Measurements from ENCODE around the gene POFUT2. TPM values are rescaled to one million over a fixed set of nuclear protein-coding genes. Genes with fewer than 3 reads are reported as not detected.

POFUT2 gene
- total RNA-seq, 4 donors from 2014 or later, result 8.3 to 19.8 (median 17.0) TPM

DNA sequence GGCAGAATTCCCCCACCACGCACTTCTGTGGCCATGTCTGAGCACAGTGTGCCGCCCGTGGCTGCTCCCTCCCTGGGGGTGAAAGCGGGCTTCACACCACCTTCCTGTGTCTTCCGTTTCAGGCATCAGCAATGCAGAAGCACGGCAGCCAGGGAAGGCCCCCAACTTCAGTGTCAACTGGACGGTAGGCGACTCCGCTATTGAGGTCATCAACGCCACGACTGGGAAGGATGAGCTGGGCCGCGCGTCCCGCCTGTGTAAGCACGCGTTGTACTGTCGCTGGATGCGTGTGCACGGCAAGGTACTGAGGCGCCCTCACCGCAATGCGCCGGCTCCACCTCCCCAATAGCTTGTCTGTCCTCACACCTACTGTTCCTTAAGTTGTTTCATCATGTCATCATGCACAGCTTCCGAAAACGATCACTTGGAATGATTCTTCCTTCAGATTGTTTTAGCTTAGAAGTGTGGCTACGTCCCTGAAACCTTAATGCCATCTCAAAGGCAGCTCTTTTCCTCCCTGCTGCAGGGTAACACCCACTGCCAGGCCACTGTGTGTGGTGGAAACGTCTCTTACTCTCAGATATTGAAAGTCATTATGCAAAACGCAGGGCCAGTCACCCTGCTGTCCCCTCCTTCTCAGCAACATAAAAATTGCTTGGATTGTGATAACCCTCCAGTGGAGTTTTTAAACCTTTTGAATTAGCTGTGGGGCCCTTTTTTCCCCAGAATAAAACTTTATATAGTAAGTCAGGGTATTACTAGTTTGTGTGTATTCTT is 66.8 kb downstream of the POFUT2 start:
- TF ChIP-seq, protein P1, sequence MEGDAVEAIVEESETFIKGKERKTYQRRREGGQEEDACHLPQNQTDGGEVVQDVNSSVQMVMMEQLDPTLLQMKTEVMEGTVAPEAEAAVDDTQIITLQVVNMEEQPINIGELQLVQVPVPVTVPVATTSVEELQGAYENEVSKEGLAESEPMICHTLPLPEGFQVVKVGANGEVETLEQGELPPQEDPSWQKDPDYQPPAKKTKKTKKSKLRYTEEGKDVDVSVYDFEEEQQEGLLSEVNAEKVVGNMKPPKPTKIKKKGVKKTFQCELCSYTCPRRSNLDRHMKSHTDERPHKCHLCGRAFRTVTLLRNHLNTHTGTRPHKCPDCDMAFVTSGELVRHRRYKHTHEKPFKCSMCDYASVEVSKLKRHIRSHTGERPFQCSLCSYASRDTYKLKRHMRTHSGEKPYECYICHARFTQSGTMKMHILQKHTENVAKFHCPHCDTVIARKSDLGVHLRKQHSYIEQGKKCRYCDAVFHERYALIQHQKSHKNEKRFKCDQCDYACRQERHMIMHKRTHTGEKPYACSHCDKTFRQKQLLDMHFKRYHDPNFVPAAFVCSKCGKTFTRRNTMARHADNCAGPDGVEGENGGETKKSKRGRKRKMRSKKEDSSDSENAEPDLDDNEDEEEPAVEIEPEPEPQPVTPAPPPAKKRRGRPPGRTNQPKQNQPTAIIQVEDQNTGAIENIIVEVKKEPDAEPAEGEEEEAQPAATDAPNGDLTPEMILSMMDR (IDR thresholded peaks at IDR 0.05; ENCODE audit: low read depth), result no peak

DNA sequence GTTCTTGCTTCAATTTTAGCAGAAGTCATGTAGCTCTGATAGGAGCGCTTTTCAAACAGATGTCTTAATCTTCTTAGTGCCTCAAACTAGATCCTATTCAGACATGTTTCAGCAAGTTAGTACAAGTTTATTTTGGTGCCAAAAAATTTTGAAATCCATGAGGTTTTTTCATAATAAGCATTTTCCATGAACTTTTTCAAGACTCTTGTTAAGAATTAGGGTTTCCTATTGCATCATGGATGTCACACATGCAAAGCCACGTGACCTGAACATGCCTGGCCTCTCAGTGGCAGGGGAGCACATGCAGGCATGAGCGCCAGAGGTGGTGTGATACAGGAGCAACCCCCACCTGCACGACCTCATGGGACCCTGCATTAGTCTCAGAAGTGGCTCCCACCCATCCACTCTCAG is 67.6 kb downstream of the POFUT2 start:
- TF ChIP-seq, protein P1 (IDR thresholded peaks at IDR 0.05; ENCODE audit: low read depth), result no peak

DNA sequence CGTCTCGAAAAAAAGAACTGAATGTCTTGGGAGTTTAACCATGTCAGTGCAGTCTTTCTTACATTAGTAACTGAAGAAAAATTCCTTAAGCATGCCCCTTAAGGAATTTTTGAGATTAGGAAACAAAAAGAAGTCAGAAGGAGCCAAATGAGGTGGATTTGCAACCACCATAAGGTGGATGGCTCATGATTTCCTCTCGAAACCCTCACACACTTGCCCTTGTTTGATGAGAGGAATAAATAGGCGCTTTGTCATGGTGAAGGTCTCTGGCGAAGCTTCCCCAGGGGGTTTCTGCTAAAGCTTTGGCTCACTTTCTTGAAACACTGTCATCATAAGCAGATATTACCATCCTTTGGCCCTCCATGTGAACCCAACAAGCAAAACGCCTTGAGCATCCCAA is 68.2 kb downstream of the POFUT2 start:
- TF ChIP-seq, protein P1 (IDR thresholded peaks at IDR 0.05; ENCODE audit: low read depth), result no peak

DNA sequence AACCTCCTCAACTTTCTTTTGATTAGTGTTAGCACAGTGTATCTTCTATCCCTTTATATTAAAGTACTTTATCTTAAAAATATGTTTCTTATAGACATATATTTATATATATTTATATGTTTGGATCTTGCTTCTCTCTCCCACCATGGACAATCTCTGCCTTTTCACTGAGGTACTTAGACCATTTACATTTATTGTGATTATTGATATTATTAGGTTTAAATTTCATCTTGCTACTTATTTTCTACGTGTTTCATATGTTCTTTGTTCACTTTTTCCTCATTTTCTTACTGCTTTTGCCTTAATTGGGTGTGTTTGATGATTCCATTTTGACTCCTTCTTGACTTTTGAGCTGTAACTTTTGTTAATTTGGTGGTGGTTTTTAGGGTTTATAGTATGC is 70.7 kb downstream of the POFUT2 start:
- TF ChIP-seq, protein P1 (IDR thresholded peaks at IDR 0.05; ENCODE audit: low read depth), result no peak

DNA sequence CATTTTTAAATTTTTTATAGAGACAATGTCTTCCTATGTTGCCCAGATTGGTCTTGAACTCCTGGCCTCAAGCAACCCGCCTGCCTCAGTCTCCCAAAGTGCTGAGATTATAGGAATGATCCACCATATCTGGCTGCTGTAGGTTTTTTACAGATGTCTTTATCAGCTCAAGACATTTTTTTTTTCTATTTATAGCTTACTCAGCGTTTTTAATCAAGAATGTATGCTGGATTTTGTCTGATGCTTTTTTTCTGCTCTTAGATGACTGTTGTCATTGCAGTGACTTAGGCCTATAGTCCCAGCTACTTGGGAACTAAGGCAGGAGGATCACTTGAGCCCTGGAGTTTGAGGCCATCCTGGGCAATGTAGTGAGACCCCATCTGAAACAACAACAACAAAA is 72.5 kb downstream of the POFUT2 start:
- TF ChIP-seq, protein P1 (IDR thresholded peaks at IDR 0.05; ENCODE audit: low read depth), result no peak

Other genes starting within 250 kb of the POFUT2 start
- gene ADARB1, start 213.3 kb downstream of the POFUT2 start, total RNA-seq, result 10 to 100 TPM; 12.1 to 32.4 (median 14.4) TPM
- gene COL18A1, start 117.3 kb upstream of the POFUT2 start, total RNA-seq, result 100 to 1,000 TPM in 1 of 4 donors, 10 to 100 TPM in 3; 33.4 to 102 (median 66.7) TPM

Measured in subcutaneous adipose tissue (tissue), 4 donors.